Naive thymus-derived CD8-positive, alpha-beta T cell (primary cell): ENCODE data around the gene KRTAP6-2. TPM values are rescaled to one million over a fixed set of nuclear protein-coding genes. Genes with fewer than 3 reads are reported as not detected.

Experiments used
- ATAC-seq, 2 donors: fragments of 150-1000 bp; cut with Tn5 transposase in 1 of 2; sonication (Bioruptor Pico), chemical (Tn5 transposase) in 1 of 2; 1 replicate in 1 of 2; 2 replicates in 1 of 2; pipeline ENCODE4 v1.10.0; 2021; ENCODE audit warnings: mild to moderate bottlenecking in 2 of 2, moderate library complexity in 2 of 2
- POLR2A ChIA-PET: fragments of 350-600 bp; sonication (Branson Sonifier 250); formaldehyde crosslinking; loops from one replicate; lab custom pipeline; 2021; ENCODE audit warnings: antibody characterized with exemption; lab: Charles Lee
- DNase-seq, 10 donors: peaks; one replicate each; pipeline versions ENCODE4 v3.0.0 to v3.0.0-alpha.2; 2020 to 2022
- H3K27ac Mint-ChIP-seq, 10 donors: one replicate each; pipeline ENCODE4 v1.8.0; 2020 to 2022; ENCODE audit warnings: mild to moderate bottlenecking in 10 of 10, mixed read lengths in 10 of 10, moderate library complexity in 4 of 10, inconsistent platforms in 1 of 10
- H3K27me3 Mint-ChIP-seq, 5 donors: one replicate each; pipeline ENCODE4 v1.8.0; 2021 to 2022; ENCODE audit warnings: mixed read lengths in 5 of 5
- H3K36me3 Mint-ChIP-seq, 3 donors: one replicate each; pipeline ENCODE4 v1.8.0; 2020 to 2022; ENCODE audit warnings: mixed read lengths in 3 of 3, mild to moderate bottlenecking in 2 of 3, inconsistent platforms in 1 of 3
- H3K4me1 Mint-ChIP-seq, 4 donors: one replicate each; pipeline ENCODE4 v1.8.0; 2021 to 2022; ENCODE audit warnings: mixed read lengths in 4 of 4
- H3K4me3 Mint-ChIP-seq, 10 donors: one replicate each; pipeline ENCODE4 v1.8.0; 2020 to 2022; ENCODE audit warnings: mild to moderate bottlenecking in 10 of 10, mixed read lengths in 10 of 10, moderate library complexity in 6 of 10, inconsistent platforms in 1 of 10
- H3K9me3 Mint-ChIP-seq, 9 donors: one replicate each; pipeline ENCODE4 v1.8.0; 2020 to 2022; ENCODE audit warnings: mixed read lengths in 9 of 9, mild to moderate bottlenecking in 3 of 9, inconsistent platforms in 1 of 9, moderate library complexity in 1 of 9
- polyA plus RNA-seq, 3 donors: library from polyadenylated mRNA; unstranded; fragments of 300-500 nt; fragmentation: Illumina TruSeq; gene quantifications; one replicate each; pipeline ENCODE4 v1.2.3, GENCODE V29; 2021
- total RNA-seq, 8 experiments: library from RNA in 2 of 8; stranded (reverse) in 2 of 8; gene quantifications; one replicate each; pipeline ENCODE4 v1.2.3 and lab custom pipeline; 2021 to 2026

KRTAP6-2 gene
- total and polyA plus RNA-seq, 5 experiments from 2014 or later = not detected

- no peak within 1 kb of the TSS for H3K27ac Mint-ChIP-seq
- H3K4me1 Mint-ChIP-seq = no peaks in the 10 kb centered on the region
- peaks cover 0 to 9% (median 0%) of the 10 kb centered on the region in 9 donors for H3K9me3 Mint-ChIP-seq
- POLR2A ChIA-PET = no interaction called here
- peaks cover 0 to 4% (median 0%) of the 10 kb centered on the region in 3 donors for H3K36me3 Mint-ChIP-seq
- H3K27me3 Mint-ChIP-seq = no peaks in the 10 kb centered on the region
- ATAC-seq = no peak
- no peak for DNase-seq
- H3K4me3 Mint-ChIP-seq = no peak within 1 kb of the TSS
Measured at GRCh38 chr21:30613836-30614235, 15.1 kb upstream of the KRTAP6-2 start, which contains the start of gene KRTAP6-1. Gene KRTAP6-1, minus strand, starts transcription at chr21:30613930. Its CDS starts 26 bp downstream, at chr21:30613904.

GRCh38 chr21:30612132-30612531 lies 13.4 kb upstream of the KRTAP6-2 start:
- Mint-ChIP-seq H3K9me3 (peaks cover 0 to 9% (median 0%) of the 10 kb centered on the region in 9 donors), H3K4me3 (no peak overlapping the region), H3K4me1 (no peaks in the 10 kb centered on the region), H3K27me3 (peaks cover 0 to 1% (median 0%) of the 10 kb centered on the region in 5 donors), H3K36me3 (peaks cover 0 to 4% (median 0%) of the 10 kb centered on the region in 3 donors), H3K27ac (no peak overlapping the region)
- ATAC-seq = no peak
- DNase-seq = no peak
- POLR2A ChIA-PET = no interaction called here

GRCh38 chr21:30605968-30606367 lies 7.3 kb upstream of the KRTAP6-2 start:
- DNase-seq = no peak
- peaks cover 0 to 10% (median 0%) of the 10 kb centered on the region in 5 donors for H3K27me3 Mint-ChIP-seq
- H3K27ac Mint-ChIP-seq = no peak overlapping the region
- H3K4me1 Mint-ChIP-seq = no peaks in the 10 kb centered on the region
- peaks cover 0 to 3% (median 0%) of the 10 kb centered on the region in 3 donors for H3K36me3 Mint-ChIP-seq
- peaks cover 0 to 16% (median 3%) of the 10 kb centered on the region in 9 donors for H3K9me3 Mint-ChIP-seq
- POLR2A ChIA-PET = no interaction called here
- no peak for ATAC-seq
- H3K4me3 Mint-ChIP-seq = no peak overlapping the region

- H3K36me3 Mint-ChIP-seq = no peaks in the 10 kb centered on the region
- ATAC-seq (no peak), DNase-seq (no peak)
- peaks cover 0 to 11% (median 5%) of the 10 kb centered on the region in 9 donors for H3K9me3 Mint-ChIP-seq
- POLR2A ChIA-PET = no interaction called here
- no peaks in the 10 kb centered on the region for H3K4me1 Mint-ChIP-seq
- peaks cover 0 to 10% (median 0%) of the 10 kb centered on the region in 5 donors for H3K27me3 Mint-ChIP-seq
- H3K27ac Mint-ChIP-seq = no peak within 1 kb of the TSS
- H3K4me3 Mint-ChIP-seq = no peak within 1 kb of the TSS
Measured at GRCh38 chr21:30600787-30601186, 2.1 kb upstream of the KRTAP6-2 start, which contains the start of gene KRTAP22-1. Gene KRTAP22-1, plus strand, starts transcription at chr21:30601087.

- H3K27ac Mint-ChIP-seq = no peak within 1 kb of the TSS
- POLR2A ChIA-PET = no interaction called here
- H3K4me3 Mint-ChIP-seq = no peak within 1 kb of the TSS
- no peak for ATAC-seq
- H3K36me3 Mint-ChIP-seq = no peaks in the 10 kb centered on the region
- peaks cover 0 to 1% (median 0%) of the 10 kb centered on the region in 9 donors for H3K9me3 Mint-ChIP-seq
- no peaks in the 10 kb centered on the region for H3K4me1 Mint-ChIP-seq
- no peak for DNase-seq
- H3K27me3 Mint-ChIP-seq = no peaks in the 10 kb centered on the region
Measured at GRCh38 chr21:30592140-30592539, 6.6 kb downstream of the KRTAP6-2 start, which contains the start of gene KRTAP6-3. Gene KRTAP6-3, plus strand, starts transcription at chr21:30592440. Its CDS starts 6 bp downstream, at chr21:30592446.

- Mint-ChIP-seq H3K4me3 (no peak within 1 kb of the TSS), H3K27ac (no peak within 1 kb of the TSS), H3K4me1 (no peaks in the 10 kb centered on the region), H3K36me3 (no peaks in the 10 kb centered on the region), H3K27me3 (peaks cover 0 to 2% (median 0%) of the 10 kb centered on the region in 5 donors), H3K9me3 (peaks cover 0 to 1% (median 0%) of the 10 kb centered on the region in 9 donors)
- DNase-seq = no peak
- ATAC-seq = no peak
- POLR2A ChIA-PET = no interaction called here
Measured at GRCh38 chr21:30590297-30590696, 8.4 kb downstream of the KRTAP6-2 start, which contains the start of gene KRTAP22-2. Gene KRTAP22-2, minus strand, starts transcription at chr21:30590397.

GRCh38 chr21:30582870-30583269 lies 15.8 kb downstream of the KRTAP6-2 start:
- H3K27me3 Mint-ChIP-seq = peaks cover 0 to 12% (median 0%) of the 10 kb centered on the region in 5 donors
- no peaks in the 10 kb centered on the region for H3K36me3 Mint-ChIP-seq
- H3K4me1 Mint-ChIP-seq = no peaks in the 10 kb centered on the region
- no peak overlapping the region for H3K27ac Mint-ChIP-seq
- ATAC-seq (no peak), DNase-seq (no peak)
- H3K4me3 Mint-ChIP-seq = no peak overlapping the region
- H3K9me3 Mint-ChIP-seq = peaks cover 0 to 16% (median 0%) of the 10 kb centered on the region in 9 donors
- POLR2A ChIA-PET = no interaction called here

GRCh38 chr21:30580132-30580531 lies 18.6 kb downstream of the KRTAP6-2 start:
- no peak overlapping the region for H3K4me3 Mint-ChIP-seq
- H3K27me3 Mint-ChIP-seq = peaks cover 0 to 15% (median 2%) of the 10 kb centered on the region in 5 donors
- DNase-seq = no peak

GRCh38 chr21:30579346-30579745 lies 19.4 kb downstream of the KRTAP6-2 start:
- ATAC-seq = no peak
- no peaks in the 10 kb centered on the region for H3K36me3 Mint-ChIP-seq
- no peak overlapping the region for H3K4me3 Mint-ChIP-seq
- H3K9me3 Mint-ChIP-seq = peaks cover 0 to 12% (median 3%) of the 10 kb centered on the region in 9 donors
- H3K27ac Mint-ChIP-seq = no peak overlapping the region
- H3K4me1 Mint-ChIP-seq = no peaks in the 10 kb centered on the region
- H3K27me3 Mint-ChIP-seq = peaks cover 0 to 8% (median 0%) of the 10 kb centered on the region in 5 donors
- DNase-seq = no peak
- POLR2A ChIA-PET = no interaction called here

More at GRCh38 chr21:30580132-30580531, 18.6 kb downstream of the KRTAP6-2 start:
- Mint-ChIP-seq H3K9me3 (peaks cover 0 to 20% (median 3%) of the 10 kb centered on the region in 9 donors), H3K27ac (no peak overlapping the region), H3K36me3 (no peaks in the 10 kb centered on the region), H3K4me1 (no peaks in the 10 kb centered on the region)
- POLR2A ChIA-PET = no interaction called here
- ATAC-seq = no peak

GRCh38 chr21:30577766-30578165 lies 20.9 kb downstream of the KRTAP6-2 start:
- POLR2A ChIA-PET = no interaction called here
- ATAC-seq (no peak), DNase-seq (no peak)
- H3K36me3 Mint-ChIP-seq = no peaks in the 10 kb centered on the region
- no peaks in the 10 kb centered on the region for H3K4me1 Mint-ChIP-seq
- H3K9me3 Mint-ChIP-seq = peaks cover 0 to 15% (median 3%) of the 10 kb centered on the region in 9 donors
- H3K27me3 Mint-ChIP-seq = peaks cover 0 to 8% (median 2%) of the 10 kb centered on the region in 5 donors
- H3K27ac Mint-ChIP-seq = no peak overlapping the region
- H3K4me3 Mint-ChIP-seq = no peak overlapping the region

GRCh38 chr21:30567617-30568016 lies 31.1 kb downstream of the KRTAP6-2 start:
- Mint-ChIP-seq H3K9me3 (peaks cover 0 to 14% (median 0%) of the 10 kb centered on the region in 9 donors), H3K36me3 (no peaks in the 10 kb centered on the region), H3K4me3 (no peak overlapping the region), H3K27me3 (peaks cover 0 to 7% (median 0%) of the 10 kb centered on the region in 5 donors), H3K4me1 (no peaks in the 10 kb centered on the region), H3K27ac (no peak overlapping the region)
- DNase-seq (no peak), ATAC-seq (no peak)
- POLR2A ChIA-PET = no interaction called here

- no peak overlapping the region for H3K4me3 Mint-ChIP-seq
- H3K36me3 Mint-ChIP-seq = no peaks in the 10 kb centered on the region
- H3K9me3 Mint-ChIP-seq = peaks cover 0 to 5% (median 0%) of the 10 kb centered on the region in 9 donors
- H3K27me3 Mint-ChIP-seq = peaks cover 0 to 4% (median under 1%) of the 10 kb centered on the region in 5 donors
- ATAC-seq = no peak
- POLR2A ChIA-PET = interaction anchor here (0.7 kb wide), 1 partner anchor 546 kb away, joined by 3 read pairs; no protein-coding TSS in a partner anchor
- no peaks in the 10 kb centered on the region for H3K4me1 Mint-ChIP-seq
- no peak for DNase-seq
- no peak overlapping the region for H3K27ac Mint-ChIP-seq
Measured at GRCh38 chr21:30563630-30564029, 35.1 kb downstream of the KRTAP6-2 start.

- no peak for ATAC-seq
- H3K4me1 Mint-ChIP-seq = no peaks in the 10 kb centered on the region
- DNase-seq = no peak
- H3K36me3 Mint-ChIP-seq = no peaks in the 10 kb centered on the region
- H3K27ac Mint-ChIP-seq = no peak overlapping the region
- POLR2A ChIA-PET = no interaction called here
- no peak overlapping the region for H3K4me3 Mint-ChIP-seq
- peaks cover 0 to 3% (median 0%) of the 10 kb centered on the region in 5 donors for H3K27me3 Mint-ChIP-seq
- H3K9me3 Mint-ChIP-seq = peaks cover 0 to 5% (median 0%) of the 10 kb centered on the region in 9 donors
Measured at GRCh38 chr21:30563072-30563471, 35.6 kb downstream of the KRTAP6-2 start.
